GM23338 (cell line): ENCODE data around the gene BRD3. TPM values are rescaled to one million over a fixed set of nuclear protein-coding genes. Genes with fewer than 3 reads are reported as not detected.

ENCODE experiments used
- ATAC-seq: fragments of 200-7000 bp; cut with Tn5 transposase; 3 replicates; pipeline ENCODE4 v1.9.1; 2020
- DNase-seq: peaks from one replicate; pipeline ENCODE4 v3.0.0-alpha.2; 2015; ENCODE audit warnings: low spot score
- H2AFZ ChIP-seq: fragments of 200-600 bp; sonication (generic); 2 replicates; pipeline ENCODE4 v1.8.0; 2016; ENCODE audit warnings: antibody characterized with exemption, mild to moderate bottlenecking, moderate library complexity
- H3F3A ChIP-seq: fragments of 200-600 bp; sonication (generic); replicated peaks from 2 replicates; pipeline ENCODE4 v1.8.0; 2017; ENCODE audit warnings: antibody characterized with exemption, mixed run types, low read depth
- H3K27ac ChIP-seq: fragments of 200-600 bp; sonication (generic); 2 replicates; pipeline ENCODE4 v1.6.1; 2016; ENCODE audit warnings: low read depth
- H3K27me3 ChIP-seq: fragments of 200-600 bp; sonication (generic); 2 replicates; pipeline ENCODE4 v1.8.0; 2016; ENCODE audit warnings: mild to moderate bottlenecking, mixed run types, moderate library complexity; ENCODE audit not compliant: insufficient read depth
- H3K36me3 ChIP-seq: fragments of 200-600 bp; sonication (generic); 2 replicates; pipeline ENCODE4 v1.8.0; 2016; ENCODE audit warnings: mild to moderate bottlenecking; ENCODE audit not compliant: insufficient read depth
- H3K4me1 ChIP-seq: fragments of 200-600 bp; sonication (generic); 2 replicates; pipeline ENCODE4 v1.8.0; 2016; ENCODE audit warnings: mild to moderate bottlenecking, moderate library complexity; ENCODE audit not compliant: insufficient read depth
- H3K4me2 ChIP-seq: fragments of 200-600 bp; sonication (generic); 2 replicates; pipeline ENCODE4 v1.7.1; 2017; ENCODE audit warnings: mixed run types
- H3K4me3 ChIP-seq: fragments of 200-600 bp; sonication (generic); 2 replicates; pipeline ENCODE4 v1.6.1; 2016; ENCODE audit warnings: mixed run types
- H3K79me2 ChIP-seq: fragments of 200-600 bp; sonication (generic); replicated peaks from 2 replicates; pipeline ENCODE4 v1.8.0; 2017; ENCODE audit warnings: mild to moderate bottlenecking; ENCODE audit not compliant: insufficient read depth
- H3K9me2 ChIP-seq: fragments of 200-600 bp; sonication (generic); 2 replicates; pipeline ENCODE4 v1.8.0; 2017; ENCODE audit not compliant: insufficient read depth
- H4K20me1 ChIP-seq: fragments of 200-600 bp; sonication (generic); replicated peaks from 2 replicates; pipeline ENCODE4 v1.8.0; 2017; ENCODE audit warnings: mild to moderate bottlenecking; ENCODE audit not compliant: insufficient read depth
- H3K27ac Mint-ChIP-seq: 2 replicates; pipeline ENCODE4 v1.8.0; 2020; ENCODE audit warnings: inconsistent platforms, mild to moderate bottlenecking, moderate library complexity, mixed read lengths
- H3K27me3 Mint-ChIP-seq: 3 replicates; pipeline ENCODE4 v1.8.0; 2022; ENCODE audit warnings: low read depth, mild to moderate bottlenecking, moderate library complexity, mixed read lengths, inconsistent platforms; ENCODE audit not compliant: insufficient read depth, poor library complexity
- H3K36me3 Mint-ChIP-seq: 3 replicates; pipeline ENCODE4 v1.8.0; 2021; ENCODE audit warnings: low read depth, mild to moderate bottlenecking, inconsistent platforms, moderate library complexity, mixed read lengths
- H3K4me1 Mint-ChIP-seq: 3 replicates; pipeline ENCODE4 v1.8.0; 2020; ENCODE audit warnings: mild to moderate bottlenecking, inconsistent platforms, mixed read lengths
- H3K4me3 Mint-ChIP-seq: 3 replicates; pipeline ENCODE4 v1.8.0; 2021; ENCODE audit warnings: moderate library complexity, mild to moderate bottlenecking, inconsistent platforms, mixed read lengths
- H3K9me3 Mint-ChIP-seq: 3 replicates; pipeline ENCODE4 v1.8.0; 2020; ENCODE audit warnings: moderate library complexity, mild to moderate bottlenecking, inconsistent platforms, mixed read lengths
- CREB1 ChIP-seq: fragments of 250-450 bp; sonication (Bioruptor Pico); IDR thresholded peaks from 2 replicates; pipeline ENCODE4 v1.5.0; 2020; ENCODE audit warnings: low read depth, mild to moderate bottlenecking, moderate library complexity
- ETS1 ChIP-seq: IDR thresholded peaks from 2 replicates; pipeline ENCODE4 v1.6.1; 2016; ENCODE audit warnings: antibody characterized with exemption
- EZH2 ChIP-seq: fragments of 200-600 bp; sonication (generic); IDR thresholded peaks from one replicate; pipeline ENCODE4 v1.8.0; 2017; ENCODE audit warnings: antibody characterized with exemption, mild to moderate bottlenecking, low read depth; ENCODE audit not compliant: unreplicated experiment
- EZH2phosphoT487 ChIP-seq: fragments of 200-600 bp; sonication (generic); IDR thresholded peaks from one replicate; pipeline ENCODE4 v1.8.1; 2018; ENCODE audit warnings: antibody characterized with exemption; ENCODE audit not compliant: unreplicated experiment
- JUNB ChIP-seq: IDR thresholded peaks from one replicate; pipeline ENCODE4 v1.6.1; 2016; ENCODE audit warnings: antibody characterized with exemption; ENCODE audit not compliant: unreplicated experiment
- NANOG ChIP-seq: IDR thresholded peaks from 2 replicates; pipeline ENCODE4 v1.6.1; 2016; ENCODE audit warnings: antibody characterized with exemption, borderline replicate concordance
- POLR2AphosphoS5 ChIP-seq: IDR thresholded peaks from 2 replicates; pipeline ENCODE4 v1.6.1; 2016; ENCODE audit warnings: antibody characterized with exemption, low read depth
- REST ChIP-seq: IDR thresholded peaks from one replicate; pipeline ENCODE4 v1.6.1; 2018; ENCODE audit warnings: antibody characterized with exemption; ENCODE audit not compliant: unreplicated experiment
- STAT1 ChIP-seq: IDR thresholded peaks from one replicate; pipeline ENCODE4 v1.6.1; 2016; ENCODE audit warnings: antibody characterized with exemption; ENCODE audit not compliant: unreplicated experiment
- ZNF114 ChIP-seq: fragments of 250-450 bp; sonication (Bioruptor Pico); IDR thresholded peaks from 2 replicates; pipeline ENCODE4 v1.5.0; 2020; ENCODE audit warnings: mild to moderate bottlenecking, moderate library complexity
- ZNF331 ChIP-seq: fragments of 250-450 bp; sonication (Bioruptor Pico); IDR thresholded peaks from 2 replicates; pipeline ENCODE4 v1.5.0; 2020; ENCODE audit warnings: low read depth, mild to moderate bottlenecking, moderate library complexity
- polyA plus RNA-seq: library from polyadenylated mRNA; unstranded; fragments of >200 nt; fragmentation: Nextera tagmentation; extraction: Ambion mirVana; gene quantifications from 2 replicates; pipeline ENCODE4 v1.2.1, GENCODE V29; 2016
- total RNA-seq: library from RNA; depleted of rRNA; stranded (reverse); fragments of >200 nt; shearing (Covaris generic); gene quantifications from 2 replicates; pipeline ENCODE4 v1.2.3, GENCODE V29; 2014
- TF ChIP-seq, protein P1 (sequence below): fragments of 250-450 bp; sonication (Bioruptor Pico); IDR thresholded peaks from 2 replicates; pipeline ENCODE4 v1.5.0; 2020; ENCODE audit warnings: mild to moderate bottlenecking, moderate library complexity
- TF ChIP-seq, protein P2 (sequence below), 2 experiments: fragments of 200-600 bp in 1 of 2; sonication (generic) in 1 of 2; conservative IDR thresholded peaks; 2 replicates each; pipeline versions ENCODE4 v1.5.1 to v1.6.1; 2016 to 2017; ENCODE audit warnings: antibody characterized with exemption in 2 of 2, low read depth in 2 of 2, mild to moderate bottlenecking in 2 of 2, moderate library complexity in 1 of 2

BRD3 gene
- total and polyA plus RNA-seq, 2 experiments from 2014 or later: 46.0 to 88.0 TPM

DNA sequence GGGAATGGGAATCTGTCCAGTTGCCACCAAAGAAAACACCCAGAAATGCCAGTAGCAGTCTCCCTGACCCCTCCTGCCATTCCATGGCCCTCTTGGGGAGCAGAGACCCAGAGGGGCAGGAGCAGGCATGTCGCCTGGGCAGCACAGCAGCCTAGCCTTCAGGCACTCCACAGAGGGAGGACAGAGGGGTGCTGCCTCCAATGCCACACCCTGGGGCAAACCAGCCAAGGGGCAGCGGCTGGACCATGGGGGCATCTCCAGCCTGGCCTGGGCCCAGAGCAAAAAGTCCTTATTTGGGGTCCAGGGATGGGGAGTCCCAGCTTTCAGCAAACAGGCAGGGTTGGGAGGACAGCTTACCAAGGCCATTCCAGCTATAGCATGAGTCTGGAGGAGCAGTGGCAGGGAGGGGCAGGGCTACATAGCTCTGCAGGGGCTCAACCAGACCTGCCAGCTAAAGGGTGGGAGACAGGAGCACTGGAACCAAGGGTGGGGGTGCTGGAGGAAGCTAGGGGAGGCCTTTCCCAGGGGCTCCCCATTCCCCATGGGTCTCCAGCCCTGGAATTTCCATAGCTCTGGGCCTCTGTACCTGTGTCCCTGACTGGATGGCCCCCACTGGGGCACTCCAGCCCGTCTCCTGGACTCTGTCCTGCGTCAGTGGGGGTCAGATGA is 6.7 kb downstream of the BRD3 start:
- Histone ChIP-seq H2AFZ (no peak overlapping the region), H3K4me1 (peaks cover 12% of the 10 kb centered on the region), H3K4me2 (no peak overlapping the region), H3K27ac (peak overlapping the region; percentile 39; the same call in 1 of the 2 replicates), H4K20me1 (peaks cover 56% of the 10 kb centered on the region), H3K27me3 (no peaks in the 10 kb centered on the region), H3K4me3 (no peak overlapping the region), H3F3A (no peaks in the 10 kb centered on the region), H3K9me2 (no peaks in the 10 kb centered on the region), H3K36me3 (no peaks in the 10 kb centered on the region), H3K79me2 (peaks cover 100% of the 10 kb centered on the region)
- Mint-ChIP-seq H3K4me3 (no peak overlapping the region), H3K4me1 (peaks cover 57% of the 10 kb centered on the region), H3K36me3 (peaks cover 7% of the 10 kb centered on the region), H3K9me3 (no peaks in the 10 kb centered on the region), H3K27me3 (peaks cover 16% of the 10 kb centered on the region), H3K27ac (no peak overlapping the region)
- ATAC-seq (no peak), DNase-seq (no peak)
- TF ChIP-seq ZNF331 (no peak), REST (no peak), CREB1 (no peak), JUNB (no peak), ETS1 (no peak), NANOG (no peak), POLR2AphosphoS5 (no peak), STAT1 (no peak), ZNF114 (CRISPR knock-in tag) (no peak), EZH2phosphoT487 (no peak), EZH2 (no peak)
- TF ChIP-seq, protein P1, sequence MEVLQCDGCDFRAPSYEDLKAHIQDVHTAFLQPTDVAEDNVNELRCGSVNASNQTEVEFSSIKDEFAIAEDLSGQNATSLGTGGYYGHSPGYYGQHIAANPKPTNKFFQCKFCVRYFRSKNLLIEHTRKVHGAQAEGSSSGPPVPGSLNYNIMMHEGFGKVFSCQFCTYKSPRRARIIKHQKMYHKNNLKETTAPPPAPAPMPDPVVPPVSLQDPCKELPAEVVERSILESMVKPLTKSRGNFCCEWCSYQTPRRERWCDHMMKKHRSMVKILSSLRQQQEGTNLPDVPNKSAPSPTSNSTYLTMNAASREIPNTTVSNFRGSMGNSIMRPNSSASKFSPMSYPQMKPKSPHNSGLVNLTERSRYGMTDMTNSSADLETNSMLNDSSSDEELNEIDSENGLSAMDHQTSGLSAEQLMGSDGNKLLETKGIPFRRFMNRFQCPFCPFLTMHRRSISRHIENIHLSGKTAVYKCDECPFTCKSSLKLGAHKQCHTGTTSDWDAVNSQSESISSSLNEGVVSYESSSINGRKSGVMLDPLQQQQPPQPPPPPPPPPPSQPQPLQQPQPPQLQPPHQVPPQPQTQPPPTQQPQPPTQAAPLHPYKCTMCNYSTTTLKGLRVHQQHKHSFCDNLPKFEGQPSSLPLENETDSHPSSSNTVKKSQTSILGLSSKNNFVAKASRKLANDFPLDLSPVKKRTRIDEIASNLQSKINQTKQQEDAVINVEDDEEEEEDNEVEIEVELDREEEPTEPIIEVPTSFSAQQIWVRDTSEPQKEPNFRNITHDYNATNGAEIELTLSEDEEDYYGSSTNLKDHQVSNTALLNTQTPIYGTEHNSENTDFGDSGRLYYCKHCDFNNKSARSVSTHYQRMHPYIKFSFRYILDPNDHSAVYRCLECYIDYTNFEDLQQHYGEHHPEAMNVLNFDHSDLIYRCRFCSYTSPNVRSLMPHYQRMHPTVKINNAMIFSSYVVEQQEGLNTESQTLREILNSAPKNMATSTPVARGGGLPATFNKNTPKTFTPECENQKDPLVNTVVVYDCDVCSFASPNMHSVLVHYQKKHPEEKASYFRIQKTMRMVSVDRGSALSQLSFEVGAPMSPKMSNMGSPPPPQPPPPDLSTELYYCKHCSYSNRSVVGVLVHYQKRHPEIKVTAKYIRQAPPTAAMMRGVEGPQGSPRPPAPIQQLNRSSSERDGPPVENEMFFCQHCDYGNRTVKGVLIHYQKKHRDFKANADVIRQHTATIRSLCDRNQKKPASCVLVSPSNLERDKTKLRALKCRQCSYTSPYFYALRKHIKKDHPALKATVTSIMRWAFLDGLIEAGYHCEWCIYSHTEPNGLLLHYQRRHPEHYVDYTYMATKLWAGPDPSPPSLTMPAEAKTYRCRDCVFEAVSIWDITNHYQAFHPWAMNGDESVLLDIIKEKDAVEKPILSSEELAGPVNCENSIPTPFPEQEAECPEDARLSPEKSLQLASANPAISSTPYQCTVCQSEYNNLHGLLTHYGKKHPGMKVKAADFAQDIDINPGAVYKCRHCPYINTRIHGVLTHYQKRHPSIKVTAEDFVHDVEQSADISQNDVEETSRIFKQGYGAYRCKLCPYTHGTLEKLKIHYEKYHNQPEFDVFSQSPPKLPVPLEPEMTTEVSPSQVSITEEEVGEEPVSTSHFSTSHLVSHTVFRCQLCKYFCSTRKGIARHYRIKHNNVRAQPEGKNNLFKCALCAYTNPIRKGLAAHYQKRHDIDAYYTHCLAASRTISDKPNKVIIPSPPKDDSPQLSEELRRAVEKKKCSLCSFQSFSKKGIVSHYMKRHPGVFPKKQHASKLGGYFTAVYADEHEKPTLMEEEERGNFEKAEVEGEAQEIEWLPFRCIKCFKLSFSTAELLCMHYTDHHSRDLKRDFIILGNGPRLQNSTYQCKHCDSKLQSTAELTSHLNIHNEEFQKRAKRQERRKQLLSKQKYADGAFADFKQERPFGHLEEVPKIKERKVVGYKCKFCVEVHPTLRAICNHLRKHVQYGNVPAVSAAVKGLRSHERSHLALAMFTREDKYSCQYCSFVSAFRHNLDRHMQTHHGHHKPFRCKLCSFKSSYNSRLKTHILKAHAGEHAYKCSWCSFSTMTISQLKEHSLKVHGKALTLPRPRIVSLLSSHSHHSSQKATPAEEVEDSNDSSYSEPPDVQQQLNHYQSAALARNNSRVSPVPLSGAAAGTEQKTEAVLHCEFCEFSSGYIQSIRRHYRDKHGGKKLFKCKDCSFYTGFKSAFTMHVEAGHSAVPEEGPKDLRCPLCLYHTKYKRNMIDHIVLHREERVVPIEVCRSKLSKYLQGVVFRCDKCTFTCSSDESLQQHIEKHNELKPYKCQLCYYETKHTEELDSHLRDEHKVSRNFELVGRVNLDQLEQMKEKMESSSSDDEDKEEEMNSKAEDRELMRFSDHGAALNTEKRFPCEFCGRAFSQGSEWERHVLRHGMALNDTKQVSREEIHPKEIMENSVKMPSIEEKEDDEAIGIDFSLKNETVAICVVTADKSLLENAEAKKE (CRISPR knock-in tag): no peak
- TF ChIP-seq, protein P2, sequence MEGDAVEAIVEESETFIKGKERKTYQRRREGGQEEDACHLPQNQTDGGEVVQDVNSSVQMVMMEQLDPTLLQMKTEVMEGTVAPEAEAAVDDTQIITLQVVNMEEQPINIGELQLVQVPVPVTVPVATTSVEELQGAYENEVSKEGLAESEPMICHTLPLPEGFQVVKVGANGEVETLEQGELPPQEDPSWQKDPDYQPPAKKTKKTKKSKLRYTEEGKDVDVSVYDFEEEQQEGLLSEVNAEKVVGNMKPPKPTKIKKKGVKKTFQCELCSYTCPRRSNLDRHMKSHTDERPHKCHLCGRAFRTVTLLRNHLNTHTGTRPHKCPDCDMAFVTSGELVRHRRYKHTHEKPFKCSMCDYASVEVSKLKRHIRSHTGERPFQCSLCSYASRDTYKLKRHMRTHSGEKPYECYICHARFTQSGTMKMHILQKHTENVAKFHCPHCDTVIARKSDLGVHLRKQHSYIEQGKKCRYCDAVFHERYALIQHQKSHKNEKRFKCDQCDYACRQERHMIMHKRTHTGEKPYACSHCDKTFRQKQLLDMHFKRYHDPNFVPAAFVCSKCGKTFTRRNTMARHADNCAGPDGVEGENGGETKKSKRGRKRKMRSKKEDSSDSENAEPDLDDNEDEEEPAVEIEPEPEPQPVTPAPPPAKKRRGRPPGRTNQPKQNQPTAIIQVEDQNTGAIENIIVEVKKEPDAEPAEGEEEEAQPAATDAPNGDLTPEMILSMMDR (conservative IDR thresholded peaks at IDR 0.05; ENCODE audit: low read depth in 2 of 2): no peak
